Keratinocyte (primary cell): ENCODE data around the gene PPP2R5C. TPM values are rescaled to one million over a fixed set of nuclear protein-coding genes. Genes with fewer than 3 reads are reported as not detected.

Experiments used
- DNase-seq: peaks from one replicate; pipeline ENCODE4 v3.0.0-alpha.2; 2011; ENCODE audit warnings: low read depth, missing footprints, low spot score
- FAIRE-seq: peaks from 2 replicates; lab custom pipeline; 2011; peaks lifted over from hg19 to GRCh38; lab: Jason Lieb, UNC
- H2AFZ ChIP-seq: 2 replicates; pipeline ENCODE4 v1.6.0; 2012; ENCODE audit warnings: low read length, control low read depth, inconsistent platforms; ENCODE audit not compliant: control insufficient read depth
- H3K27ac ChIP-seq: 2 replicates; pipeline ENCODE4 v1.5.1; 2011; ENCODE audit warnings: low read length; ENCODE audit not compliant: control insufficient read depth, insufficient read depth
- H3K27me3 ChIP-seq: 3 replicates; pipeline ENCODE4 v1.6.0; 2011; ENCODE audit warnings: low read length; ENCODE audit not compliant: control insufficient read depth, insufficient read depth; ENCODE audit errors: extremely low read depth
- H3K36me3 ChIP-seq, 2 experiments: 2 replicates in 1 of 2; 3 replicates in 1 of 2; pipeline ENCODE4 v1.5.1; 2011; ENCODE audit warnings: low read length in 2 of 2, mild to moderate bottlenecking in 1 of 2; ENCODE audit not compliant: control insufficient read depth in 2 of 2, insufficient read depth in 2 of 2; ENCODE audit errors: extremely low read depth in 1 of 2
- H3K4me1 ChIP-seq: 3 replicates; pipeline ENCODE4 v1.5.1; 2011; ENCODE audit warnings: low read length; ENCODE audit not compliant: control insufficient read depth, insufficient read depth; ENCODE audit errors: extremely low read depth
- H3K4me2 ChIP-seq: 3 replicates; pipeline ENCODE4 v1.6.0; 2011; ENCODE audit warnings: low read depth, low read length; ENCODE audit not compliant: control insufficient read depth, insufficient read depth; ENCODE audit errors: extremely low read depth
- H3K4me3 ChIP-seq, 3 experiments: fragments of 200-600 bp in 1 of 3; sonication (generic) in 1 of 3; 2 replicates in 2 of 3; 3 replicates in 1 of 3; pipeline ENCODE4 v1.5.1; 2011 to 2016; ENCODE audit warnings: low read length in 3 of 3, mild to moderate bottlenecking in 3 of 3, control low read depth in 2 of 3, inconsistent platforms in 1 of 3, low read depth in 1 of 3, mixed read lengths in 1 of 3, mixed run types in 1 of 3, moderate library complexity in 1 of 3; ENCODE audit not compliant: control insufficient read depth in 2 of 3, insufficient read depth in 2 of 3; ENCODE audit errors: extremely low read depth in 1 of 3
- H3K79me2 ChIP-seq: 2 replicates; pipeline ENCODE4 v1.6.0; 2012; ENCODE audit warnings: low read length; ENCODE audit not compliant: control insufficient read depth, insufficient read depth
- H3K9ac ChIP-seq: 3 replicates; pipeline ENCODE4 v1.6.0; 2011; ENCODE audit warnings: low read length; ENCODE audit not compliant: control insufficient read depth, insufficient read depth; ENCODE audit errors: extremely low read depth
- H3K9me1 ChIP-seq: 3 replicates; pipeline ENCODE4 v1.6.0; 2011; ENCODE audit warnings: low read length; ENCODE audit not compliant: control insufficient read depth, insufficient read depth; ENCODE audit errors: extremely low read depth
- H3K9me3 ChIP-seq: 2 replicates; pipeline ENCODE4 v1.5.1; 2012; ENCODE audit warnings: low read depth, low read length; ENCODE audit not compliant: control insufficient read depth
- H4K20me1 ChIP-seq: 3 replicates; pipeline ENCODE4 v1.6.0; 2011; ENCODE audit warnings: low read length; ENCODE audit not compliant: control insufficient read depth, insufficient read depth; ENCODE audit errors: extremely low read depth
- CTCF ChIP-seq, 3 experiments: IDR thresholded peaks in 1 of 3; conservative IDR thresholded peaks in 1 of 3; optimal IDR thresholded peaks in 1 of 3; 2 replicates in 2 of 3; 3 replicates in 1 of 3; pipeline versions ENCODE3 to v1.5.1; 2011; ENCODE audit warnings: low read length in 3 of 3, mild to moderate bottlenecking in 3 of 3, moderate library complexity in 2 of 3, control low read depth in 1 of 3, inconsistent platforms in 1 of 3; ENCODE audit not compliant: insufficient read depth in 2 of 3; ENCODE audit errors: extremely low read depth in 1 of 3
- EZH2 ChIP-seq: IDR thresholded peaks from one replicate; pipeline ENCODE4 v1.6.1; 2012; ENCODE audit warnings: inconsistent platforms, mild to moderate bottlenecking, low read length, moderate library complexity
- dilution Hi-C: fragments of 300-500 bp; cut with MboI; formaldehyde crosslinking; loops from one replicate; pipeline ENCODE4 v1.7.0; 2020; ENCODE audit warnings: low sequenced_read_pairs; ENCODE audit not compliant: extremely low pct_ligation_motif_present
- polyA plus RNA-seq, 5 experiments: library from polyadenylated mRNA; depleted of rRNA in 3 of 5; stranded (reverse) in 3 of 5; stranded (forward) in 1 of 5; unstranded in 1 of 5; fragments of >200 nt; gene quantifications; 1 replicate in 1 of 5; 2 replicates in 3 of 5; 3 replicates in 1 of 5; pipeline versions ENCODE4 v1.2.1 to v1.2.3, GENCODE V29; 2011 to 2012; ENCODE audit warnings: missing spikeins in 2 of 5, low read depth in 1 of 5, low replicate concordance in 1 of 5

The PPP2R5C gene
- polyA plus RNA-seq, 1 donor (not counting 4 experiments of a cell fraction or from before 2014, with no cell fraction given) = 105 TPM

- no peaks in the 10 kb centered on the region for H3K27me3 ChIP-seq
- DNase-seq = no peak
- FAIRE-seq = no peak
- dilution Hi-C loops = no loop called here
- no peak overlapping the region for H3K9ac ChIP-seq
- no peak overlapping the region for H3K27ac ChIP-seq
- peaks cover 20 to 21% of the 10 kb centered on the region in 2 experiments for H3K36me3 ChIP-seq
- TF ChIP-seq CTCF (optimal IDR thresholded peaks at IDR 0.05 in 1 of 3, IDR thresholded peaks at IDR 0.05 in 1 of 3, conservative IDR thresholded peaks at IDR 0.05 in 1 of 3; ENCODE audit: extremely low read depth in 1 of 3, insufficient read depth in 2 of 3, low read length in 3 of 3) (no peak), EZH2 (no peak)
- H3K79me2 ChIP-seq = peaks cover 38% of the 10 kb centered on the region
- no peak overlapping the region for H3K4me2 ChIP-seq
- H3K9me3 ChIP-seq = no peaks in the 10 kb centered on the region
- H3K4me1 ChIP-seq = no peaks in the 10 kb centered on the region
- no peaks in the 10 kb centered on the region for H3K9me1 ChIP-seq
- no peak overlapping the region for H2AFZ ChIP-seq
- H3K4me3 ChIP-seq = no peak overlapping the region
- H4K20me1 ChIP-seq = peaks cover 6% of the 10 kb centered on the region
Measured at GRCh38 chr14:101879529-101880336, 118.2 kb downstream of the PPP2R5C start.

- Histone ChIP-seq H3K79me2 (peaks cover 29% of the 10 kb centered on the region), H3K9me3 (no peaks in the 10 kb centered on the region), H3K4me3 (no peak overlapping the region), H4K20me1 (peaks cover 6% of the 10 kb centered on the region), H3K36me3 (peaks cover 22 to 27% of the 10 kb centered on the region in 2 experiments), H3K4me1 (no peaks in the 10 kb centered on the region), H3K9ac (no peak overlapping the region), H3K27ac (no peak overlapping the region), H3K27me3 (no peaks in the 10 kb centered on the region), H3K4me2 (no peak overlapping the region), H2AFZ (no peak overlapping the region), H3K9me1 (no peaks in the 10 kb centered on the region)
- no peak for FAIRE-seq
- dilution Hi-C loops = no loop called here
- no peak for TF ChIP-seq EZH2
- TF ChIP-seq CTCF (optimal IDR thresholded peaks at IDR 0.05 in 1 of 3, IDR thresholded peaks at IDR 0.05 in 1 of 3, conservative IDR thresholded peaks at IDR 0.05 in 1 of 3; ENCODE audit: extremely low read depth in 1 of 3, insufficient read depth in 2 of 3, low read length in 3 of 3) = no peak
- DNase-seq = no peak
Measured at GRCh38 chr14:101881426-101881825, 119.9 kb downstream of the PPP2R5C start.
